GM12873 (cell line): Measurements from ENCODE around the gene MBD3.

Experiments used
- TF ChIP-seq, protein P1 (sequence below): IDR thresholded peaks from 2 replicates; pipeline ENCODE4 v1.5.1; 2012; ENCODE audit warnings: low read depth, mild to moderate bottlenecking, moderate library complexity, low read length, control low read depth; ENCODE audit not compliant: insufficient read depth; ENCODE audit errors: missing control alignments

MBD3 gene

DNA sequence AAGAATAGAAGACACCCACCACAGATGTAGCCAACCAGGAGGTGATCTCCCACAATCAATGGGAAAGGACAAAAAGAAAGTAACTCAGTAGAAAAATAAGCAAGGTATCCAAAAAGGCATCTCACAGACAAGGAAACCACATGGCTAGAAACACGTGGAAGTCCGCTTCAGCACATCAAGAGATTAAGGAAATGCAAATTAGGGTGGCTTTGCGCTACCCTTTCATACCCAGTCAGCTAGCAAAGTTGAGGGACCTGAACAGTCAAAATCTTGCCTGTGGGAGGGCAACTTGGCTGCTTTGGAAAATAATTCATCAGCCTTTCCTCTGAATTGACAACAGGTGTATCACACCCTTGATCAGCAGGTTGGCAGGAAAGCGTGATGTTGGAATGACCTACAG, 24.2 kb upstream of the MBD3 start:
- TF ChIP-seq, protein P1, sequence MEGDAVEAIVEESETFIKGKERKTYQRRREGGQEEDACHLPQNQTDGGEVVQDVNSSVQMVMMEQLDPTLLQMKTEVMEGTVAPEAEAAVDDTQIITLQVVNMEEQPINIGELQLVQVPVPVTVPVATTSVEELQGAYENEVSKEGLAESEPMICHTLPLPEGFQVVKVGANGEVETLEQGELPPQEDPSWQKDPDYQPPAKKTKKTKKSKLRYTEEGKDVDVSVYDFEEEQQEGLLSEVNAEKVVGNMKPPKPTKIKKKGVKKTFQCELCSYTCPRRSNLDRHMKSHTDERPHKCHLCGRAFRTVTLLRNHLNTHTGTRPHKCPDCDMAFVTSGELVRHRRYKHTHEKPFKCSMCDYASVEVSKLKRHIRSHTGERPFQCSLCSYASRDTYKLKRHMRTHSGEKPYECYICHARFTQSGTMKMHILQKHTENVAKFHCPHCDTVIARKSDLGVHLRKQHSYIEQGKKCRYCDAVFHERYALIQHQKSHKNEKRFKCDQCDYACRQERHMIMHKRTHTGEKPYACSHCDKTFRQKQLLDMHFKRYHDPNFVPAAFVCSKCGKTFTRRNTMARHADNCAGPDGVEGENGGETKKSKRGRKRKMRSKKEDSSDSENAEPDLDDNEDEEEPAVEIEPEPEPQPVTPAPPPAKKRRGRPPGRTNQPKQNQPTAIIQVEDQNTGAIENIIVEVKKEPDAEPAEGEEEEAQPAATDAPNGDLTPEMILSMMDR = no peak

DNA sequence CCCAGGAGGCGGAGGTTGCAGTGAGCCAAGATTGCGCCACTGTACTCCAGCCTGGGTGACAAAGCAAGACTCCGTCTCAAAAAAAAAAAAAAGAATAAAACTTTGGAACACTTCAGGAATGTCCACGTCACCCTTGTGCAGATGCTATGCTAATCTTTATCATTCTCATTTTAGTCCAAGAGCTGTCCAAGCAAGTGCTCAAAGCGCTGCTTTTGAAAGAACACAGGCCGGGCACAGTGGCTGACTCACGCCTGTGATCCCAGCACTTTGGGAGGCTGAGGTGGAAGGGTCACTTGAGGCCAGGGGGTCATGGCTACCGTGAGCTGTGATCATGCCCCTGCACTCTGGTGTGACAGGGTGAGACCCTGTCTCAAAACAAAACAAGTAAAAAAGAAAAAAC, 23.7 kb upstream of the MBD3 start:
- TF ChIP-seq, protein P1 = no peak

- TF ChIP-seq, protein P1 = no peak
Measured at GRCh38 chr19:1615156-1615765, 22.6 kb upstream of the MBD3 start.

GRCh38 chr19:1613808-1614570, 21.3 kb upstream of the MBD3 start:
- TF ChIP-seq, protein P1 = no peak

DNA sequence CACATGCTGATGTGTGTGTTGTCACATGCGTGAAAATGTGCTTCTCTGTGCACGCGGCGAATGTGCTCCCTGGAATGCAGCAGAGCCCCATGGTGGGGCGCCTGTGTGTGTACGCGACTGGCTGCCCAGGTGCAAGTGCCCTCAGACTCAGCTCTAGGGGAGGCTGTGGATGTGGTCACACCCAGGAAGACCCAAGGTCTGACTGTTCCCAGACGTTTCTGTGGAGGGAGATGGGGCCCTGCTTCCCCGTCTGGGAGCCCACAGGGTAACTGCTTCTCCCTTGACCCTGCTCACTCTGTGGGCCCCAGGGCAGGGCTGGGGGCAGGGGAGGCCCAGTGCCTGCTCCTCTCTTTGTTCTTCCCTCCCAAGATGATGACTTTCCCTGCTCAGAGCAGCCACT, 20.5 kb upstream of the MBD3 start:
- TF ChIP-seq, protein P1 = no peak

GRCh38 chr19:1612114-1613086, 19.7 kb upstream of the MBD3 start:
- TF ChIP-seq, protein P1 = no peak

DNA sequence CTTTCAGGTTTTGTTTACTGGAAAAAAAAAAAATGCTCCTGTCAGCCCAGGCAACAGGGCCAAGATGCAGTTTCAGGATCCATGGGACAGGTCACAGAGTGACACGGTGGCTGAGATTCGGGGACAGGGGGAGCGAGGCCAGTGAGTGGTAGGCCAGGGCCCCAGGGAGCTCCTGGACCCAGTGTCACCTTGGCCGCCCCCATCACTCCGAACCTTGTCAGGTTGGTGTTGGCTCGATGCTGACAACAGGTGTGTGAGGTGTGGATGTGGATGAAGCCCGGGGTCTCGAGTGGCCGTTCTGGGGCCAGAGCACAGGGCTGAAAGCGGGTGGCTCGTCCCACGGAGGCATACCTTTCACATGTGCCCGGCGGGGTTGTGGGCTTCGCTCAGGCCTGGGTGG, 18.7 kb upstream of the MBD3 start:
- TF ChIP-seq, protein P1 = no peak
